Osteoblast (primary cell): Measurements from ENCODE around the gene GABRB3. TPM values are rescaled to one million over a fixed set of nuclear protein-coding genes. Genes with fewer than 3 reads are reported as not detected.

Experiments
- DNase-seq: peaks from one replicate; pipeline ENCODE4 v3.0.0; 2011; ENCODE audit warnings: low spot score, mixed read lengths; ENCODE audit not compliant: insufficient read length; ENCODE audit errors: missing footprints
- H2AFZ ChIP-seq: 2 replicates; pipeline ENCODE4 v1.6.0; 2011; ENCODE audit warnings: mild to moderate bottlenecking, low read length
- H3K27ac ChIP-seq: 2 replicates; pipeline ENCODE4 v1.5.1; 2011; ENCODE audit warnings: mild to moderate bottlenecking, low read depth, low read length, moderate library complexity
- H3K27me3 ChIP-seq: 2 replicates; pipeline ENCODE4 v1.6.0; 2012; ENCODE audit warnings: mild to moderate bottlenecking, control low read depth, inconsistent platforms, low read length, moderate library complexity; ENCODE audit not compliant: insufficient read depth
- H3K36me3 ChIP-seq: 2 replicates; pipeline ENCODE4 v1.5.1; 2011; ENCODE audit warnings: mild to moderate bottlenecking, low read length, control low read depth, moderate library complexity; ENCODE audit not compliant: insufficient read depth
- H3K4me1 ChIP-seq: 2 replicates; pipeline ENCODE4 v1.5.1; 2011; ENCODE audit warnings: mild to moderate bottlenecking, low read length, control low read depth, moderate library complexity; ENCODE audit not compliant: insufficient read depth
- H3K4me2 ChIP-seq: 2 replicates; pipeline ENCODE4 v1.6.0; 2011; ENCODE audit warnings: mild to moderate bottlenecking, low read length; ENCODE audit not compliant: insufficient read depth
- H3K4me3 ChIP-seq: fragments of 200-600 bp; sonication (generic); 3 replicates; pipeline ENCODE4 v1.5.1; 2012; ENCODE audit warnings: mild to moderate bottlenecking, low read length, inconsistent platforms; ENCODE audit not compliant: insufficient read depth
- H3K79me2 ChIP-seq: 2 replicates; pipeline ENCODE4 v1.6.0; 2012; ENCODE audit warnings: mild to moderate bottlenecking, low read length, control low read depth, inconsistent platforms; ENCODE audit not compliant: insufficient read depth
- H3K9me3 ChIP-seq: 2 replicates; pipeline ENCODE4 v1.5.1; 2011; ENCODE audit warnings: low read depth, low read length, control low read depth
- H4K20me1 ChIP-seq: 2 replicates; pipeline ENCODE4 v1.6.0; 2012; ENCODE audit warnings: mild to moderate bottlenecking, low read length, control low read depth; ENCODE audit not compliant: insufficient read depth
- CTCF ChIP-seq: IDR thresholded peaks from 2 replicates; pipeline ENCODE4 v1.5.1; 2011; ENCODE audit warnings: mild to moderate bottlenecking, low read depth, low read length, moderate library complexity; ENCODE audit errors: extremely low read depth
- total RNA-seq: library from RNA; depleted of rRNA; stranded (reverse); fragments of >200 nt; gene quantifications from 2 replicates; pipeline ENCODE4 v1.2.3, GENCODE V29; 2012

The GABRB3 gene
- total RNA-seq, 1 donor = under 0.01 TPM

GRCh38 chr15:26635105-26635504, 137.8 kb downstream of the GABRB3 start:
- no peak for TF ChIP-seq CTCF
- no peaks in the 10 kb centered on the region for H4K20me1 ChIP-seq

GRCh38 chr15:26634319-26634718, 138.5 kb downstream of the GABRB3 start:
- Histone ChIP-seq H3K79me2 (no peaks in the 10 kb centered on the region), H3K4me3 (no peak overlapping the region), H3K27me3 (no peaks in the 10 kb centered on the region), H2AFZ (no peak overlapping the region), H4K20me1 (no peaks in the 10 kb centered on the region), H3K9me3 (no peaks in the 10 kb centered on the region), H3K27ac (no peak overlapping the region), H3K36me3 (no peaks in the 10 kb centered on the region), H3K4me2 (no peak overlapping the region), H3K4me1 (no peaks in the 10 kb centered on the region)
- DNase-seq = no peak
- no peak for TF ChIP-seq CTCF

More at GRCh38 chr15:26635105-26635504, 137.8 kb downstream of the GABRB3 start:
- Histone ChIP-seq H3K9me3 (no peaks in the 10 kb centered on the region), H3K4me3 (no peak overlapping the region), H3K4me1 (no peaks in the 10 kb centered on the region), H3K4me2 (no peak overlapping the region), H3K36me3 (no peaks in the 10 kb centered on the region), H3K27me3 (no peaks in the 10 kb centered on the region), H3K27ac (no peak overlapping the region), H3K79me2 (no peaks in the 10 kb centered on the region), H2AFZ (no peak overlapping the region)
- DNase-seq = no peak

GRCh38 chr15:26632500-26632899, 140.4 kb downstream of the GABRB3 start:
- Histone ChIP-seq H3K4me3 (no peak overlapping the region), H3K4me2 (no peak overlapping the region), H3K4me1 (no peaks in the 10 kb centered on the region), H3K79me2 (no peaks in the 10 kb centered on the region), H3K27me3 (no peaks in the 10 kb centered on the region), H3K9me3 (no peaks in the 10 kb centered on the region), H3K27ac (no peak overlapping the region), H4K20me1 (no peaks in the 10 kb centered on the region), H3K36me3 (no peaks in the 10 kb centered on the region), H2AFZ (no peak overlapping the region)
- no peak for TF ChIP-seq CTCF
- no peak for DNase-seq

- Histone ChIP-seq H3K9me3 (no peaks in the 10 kb centered on the region), H2AFZ (no peak overlapping the region), H3K79me2 (no peaks in the 10 kb centered on the region), H3K27ac (no peak overlapping the region), H3K36me3 (no peaks in the 10 kb centered on the region), H3K27me3 (no peaks in the 10 kb centered on the region), H3K4me1 (no peaks in the 10 kb centered on the region), H4K20me1 (no peaks in the 10 kb centered on the region), H3K4me2 (no peak overlapping the region), H3K4me3 (no peak overlapping the region)
- TF ChIP-seq CTCF = no peak
- DNase-seq = no peak
These were observed 141.0 kb downstream of the GABRB3 start for GRCh38 chr15:26631894-26632293.
